ENCODE results near the gene SPATA6.
"Not testable (repeated sequence)": the region's sequence is repeated elsewhere in the genome, so short reads cannot be mapped to it uniquely, and the experiment has no call there.

SPATA6 gene

GRCh38 chr1:48356901-48357300, 115.1 kb downstream of the SPATA6 start:
- no peak for DNase-seq (ENCODE audit: low spot score)
- H3K9me3 Mint-ChIP-seq = no peaks in the 10 kb centered on the region
- H3K4me3 Mint-ChIP-seq = no peak overlapping the region
- H3K27ac Mint-ChIP-seq = no peak overlapping the region
- no peaks in the 10 kb centered on the region for H3K36me3 Mint-ChIP-seq (ENCODE audit: low read depth)
- no peaks in the 10 kb centered on the region for H3K27me3 Mint-ChIP-seq (ENCODE audit: low read depth)
- no peaks in the 10 kb centered on the region for H3K4me1 Mint-ChIP-seq (ENCODE audit: low read depth)

- Mint-ChIP-seq H3K27ac (no peak overlapping the region), H3K36me3 (ENCODE audit: low read depth) (no peaks in the 10 kb centered on the region), H3K9me3 (peaks cover 10% of the 10 kb centered on the region), H3K4me1 (ENCODE audit: low read depth) (no peaks in the 10 kb centered on the region), H3K4me3 (no peak overlapping the region), H3K27me3 (ENCODE audit: low read depth) (no peaks in the 10 kb centered on the region)
- no peak for DNase-seq (ENCODE audit: low spot score)
Observed at GRCh38 chr1:48344373-48344772, 127.6 kb downstream of the SPATA6 start.

- peaks cover 10% of the 10 kb centered on the region for H3K9me3 Mint-ChIP-seq
- H3K4me1 Mint-ChIP-seq (ENCODE audit: low read depth) = no peaks in the 10 kb centered on the region
- H3K36me3 Mint-ChIP-seq (ENCODE audit: low read depth) = no peaks in the 10 kb centered on the region
- no peak overlapping the region for H3K4me3 Mint-ChIP-seq
- no peak overlapping the region for H3K27ac Mint-ChIP-seq
- no peaks in the 10 kb centered on the region for H3K27me3 Mint-ChIP-seq (ENCODE audit: low read depth)
- DNase-seq (ENCODE audit: low spot score) = no peak
Observed at GRCh38 chr1:48341221-48341620, 130.8 kb downstream of the SPATA6 start.

- Mint-ChIP-seq H3K36me3 (ENCODE audit: low read depth) (no peaks in the 10 kb centered on the region), H3K4me3 (no peak overlapping the region), H3K27ac (no peak overlapping the region), H3K4me1 (ENCODE audit: low read depth) (no peaks in the 10 kb centered on the region), H3K27me3 (ENCODE audit: low read depth) (no peaks in the 10 kb centered on the region), H3K9me3 (no peaks in the 10 kb centered on the region)
- no peak for DNase-seq (ENCODE audit: low spot score)
Observed at GRCh38 chr1:48338257-48338656, 133.7 kb downstream of the SPATA6 start.

GRCh38 chr1:48333316-48333715, 138.7 kb downstream of the SPATA6 start:
- DNase-seq (ENCODE audit: low spot score) = no peak
- H3K4me1 Mint-ChIP-seq (ENCODE audit: low read depth) = no peaks in the 10 kb centered on the region
- H3K27ac Mint-ChIP-seq = no peak overlapping the region
- H3K9me3 Mint-ChIP-seq = peaks cover 22% of the 10 kb centered on the region
- H3K4me3 Mint-ChIP-seq = no peak overlapping the region
- no peaks in the 10 kb centered on the region for H3K36me3 Mint-ChIP-seq (ENCODE audit: low read depth)
- H3K27me3 Mint-ChIP-seq (ENCODE audit: low read depth) = no peaks in the 10 kb centered on the region

GRCh38 chr1:48332115-48332514, 139.9 kb downstream of the SPATA6 start:
- no peaks in the 10 kb centered on the region for H3K27me3 Mint-ChIP-seq (ENCODE audit: low read depth)
- no peak for DNase-seq (ENCODE audit: low spot score)
- H3K4me3 Mint-ChIP-seq = no peak overlapping the region
- peaks cover 22% of the 10 kb centered on the region for H3K9me3 Mint-ChIP-seq
- no peak overlapping the region for H3K27ac Mint-ChIP-seq
- no peaks in the 10 kb centered on the region for H3K36me3 Mint-ChIP-seq (ENCODE audit: low read depth)
- no peaks in the 10 kb centered on the region for H3K4me1 Mint-ChIP-seq (ENCODE audit: low read depth)

- Mint-ChIP-seq H3K9me3 (peaks cover 27% of the 10 kb centered on the region), H3K36me3 (ENCODE audit: low read depth) (no peaks in the 10 kb centered on the region), H3K4me1 (ENCODE audit: low read depth) (no peaks in the 10 kb centered on the region), H3K27ac (no peak overlapping the region), H3K4me3 (no peak overlapping the region), H3K27me3 (ENCODE audit: low read depth) (no peaks in the 10 kb centered on the region)
- DNase-seq (ENCODE audit: low spot score) = no peak
Observed at GRCh38 chr1:48329905-48330304, 142.1 kb downstream of the SPATA6 start.

GRCh38 chr1:48329486-48329885, 142.5 kb downstream of the SPATA6 start:
- Mint-ChIP-seq H3K27ac (no peak overlapping the region), H3K4me3 (no peak overlapping the region), H3K9me3 (peaks cover 27% of the 10 kb centered on the region), H3K36me3 (ENCODE audit: low read depth) (no peaks in the 10 kb centered on the region), H3K27me3 (ENCODE audit: low read depth) (no peaks in the 10 kb centered on the region), H3K4me1 (ENCODE audit: low read depth) (no peaks in the 10 kb centered on the region)
- no peak for DNase-seq (ENCODE audit: low spot score)

GRCh38 chr1:48311829-48312228, 160.2 kb downstream of the SPATA6 start:
- peaks cover 23% of the 10 kb centered on the region for H3K9me3 Mint-ChIP-seq
- H3K4me3 Mint-ChIP-seq; H3K36me3 Mint-ChIP-seq (ENCODE audit: low read depth); H3K27ac Mint-ChIP-seq; H3K27me3 Mint-ChIP-seq (ENCODE audit: low read depth); DNase-seq (ENCODE audit: low spot score); H3K4me1 Mint-ChIP-seq (ENCODE audit: low read depth): not testable (repeated sequence)

GRCh38 chr1:48309564-48310082, 162.4 kb downstream of the SPATA6 start:
- Mint-ChIP-seq H3K4me3 (no peak overlapping the region), H3K9me3 (peaks cover 20% of the 10 kb centered on the region), H3K27ac (no peak overlapping the region), H3K36me3 (ENCODE audit: low read depth) (no peaks in the 10 kb centered on the region), H3K4me1 (ENCODE audit: low read depth) (no peaks in the 10 kb centered on the region), H3K27me3 (ENCODE audit: low read depth) (no peaks in the 10 kb centered on the region)
- DNase-seq (ENCODE audit: low spot score) = no peak

- DNase-seq (ENCODE audit: low spot score) = no peak
- Mint-ChIP-seq H3K4me1 (ENCODE audit: low read depth) (no peaks in the 10 kb centered on the region), H3K27ac (no peak overlapping the region), H3K36me3 (ENCODE audit: low read depth) (no peaks in the 10 kb centered on the region), H3K9me3 (no peaks in the 10 kb centered on the region), H3K4me3 (no peak overlapping the region), H3K27me3 (ENCODE audit: low read depth) (no peaks in the 10 kb centered on the region)
Observed at GRCh38 chr1:48302652-48303051, 169.4 kb downstream of the SPATA6 start.

- H3K27me3 Mint-ChIP-seq (ENCODE audit: low read depth) = no peaks in the 10 kb centered on the region
- no peak for DNase-seq (ENCODE audit: low spot score)
- H3K4me3 Mint-ChIP-seq = no peak overlapping the region
- no peaks in the 10 kb centered on the region for H3K4me1 Mint-ChIP-seq (ENCODE audit: low read depth)
- H3K9me3 Mint-ChIP-seq = no peaks in the 10 kb centered on the region
- no peaks in the 10 kb centered on the region for H3K36me3 Mint-ChIP-seq (ENCODE audit: low read depth)
- no peak overlapping the region for H3K27ac Mint-ChIP-seq
Observed at GRCh38 chr1:48294656-48295055, 177.3 kb downstream of the SPATA6 start.

GRCh38 chr1:48294094-48294493, 177.9 kb downstream of the SPATA6 start:
- H3K27me3 Mint-ChIP-seq (ENCODE audit: low read depth); H3K27ac Mint-ChIP-seq; H3K4me3 Mint-ChIP-seq; H3K4me1 Mint-ChIP-seq (ENCODE audit: low read depth); H3K36me3 Mint-ChIP-seq (ENCODE audit: low read depth); H3K9me3 Mint-ChIP-seq; DNase-seq (ENCODE audit: low spot score): not testable (repeated sequence)

GRCh38 chr1:48292706-48293105, 179.3 kb downstream of the SPATA6 start:
- no peaks in the 10 kb centered on the region for H3K9me3 Mint-ChIP-seq
- no peaks in the 10 kb centered on the region for H3K36me3 Mint-ChIP-seq (ENCODE audit: low read depth)
- no peaks in the 10 kb centered on the region for H3K27me3 Mint-ChIP-seq (ENCODE audit: low read depth)
- H3K4me3 Mint-ChIP-seq = no peak overlapping the region
- H3K4me1 Mint-ChIP-seq (ENCODE audit: low read depth) = no peaks in the 10 kb centered on the region
- no peak for DNase-seq (ENCODE audit: low spot score)
- no peak overlapping the region for H3K27ac Mint-ChIP-seq

- Mint-ChIP-seq H3K36me3 (ENCODE audit: low read depth) (no peaks in the 10 kb centered on the region), H3K4me3 (no peak overlapping the region), H3K27me3 (ENCODE audit: low read depth) (no peaks in the 10 kb centered on the region), H3K9me3 (no peaks in the 10 kb centered on the region), H3K4me1 (ENCODE audit: low read depth) (no peaks in the 10 kb centered on the region), H3K27ac (no peak overlapping the region)
- no peak for DNase-seq (ENCODE audit: low spot score)
Observed at GRCh38 chr1:48291421-48291820, 180.6 kb downstream of the SPATA6 start.
